CD4-positive, alpha-beta T cell treated with Interleukin-17A for 4 hours (primary cell): Measurements from ENCODE around the gene LILRB4.
"Not testable (repeated sequence)": the region's sequence is repeated elsewhere in the genome, so short reads cannot be mapped to it uniquely, and the experiment has no call there.

ENCODE experiments used
- DNase-seq: peaks from one replicate; pipeline ENCODE4 v3.0.0-alpha.2; 2020; ENCODE audit warnings: mixed read lengths

Gene LILRB4

DNA sequence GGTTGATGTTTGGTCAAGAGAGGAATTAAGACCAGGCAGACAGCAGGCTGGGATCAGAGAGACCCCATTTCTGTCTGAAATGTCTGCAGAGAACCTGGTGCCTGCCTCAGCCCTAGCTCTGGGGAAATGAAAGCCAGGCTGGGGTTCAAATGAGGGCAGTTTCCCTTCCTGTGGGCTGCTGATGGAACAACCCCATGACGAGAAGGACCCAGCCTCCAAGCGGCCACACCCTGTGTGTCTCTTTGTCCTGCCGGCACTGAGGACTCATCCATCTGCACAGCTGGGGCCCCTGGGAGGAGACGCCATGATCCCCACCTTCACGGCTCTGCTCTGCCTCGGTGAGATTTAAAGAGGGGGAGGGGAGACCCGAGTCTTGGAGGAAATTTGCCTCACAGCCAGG is at the start of gene LILRB4:
Gene LILRB4 (plus strand): TSS at position 256 of the 400 bp plus-strand sequence. CDS start 49 bp downstream, at position 305.
- DNase-seq = no peak

DNA sequence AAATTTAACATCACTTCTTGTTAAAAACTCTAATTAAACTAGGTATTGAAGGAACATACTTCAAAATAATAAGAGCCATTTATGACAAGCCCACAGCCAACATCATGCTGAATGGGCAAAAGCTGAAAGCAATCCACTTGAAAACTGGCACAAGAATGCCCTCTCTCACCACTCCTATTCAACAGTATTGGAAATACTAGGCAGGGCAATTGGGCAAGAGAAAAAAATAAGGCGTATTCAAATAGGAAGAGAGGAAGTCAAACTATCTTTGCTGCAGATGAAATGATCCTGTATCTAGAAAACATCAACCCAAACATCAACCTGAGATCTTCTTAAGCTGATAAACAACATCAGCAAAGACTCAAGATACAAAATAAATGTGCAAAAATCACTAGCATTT is 48.1 kb upstream of the LILRB4 start:
- no peak for DNase-seq

DNA sequence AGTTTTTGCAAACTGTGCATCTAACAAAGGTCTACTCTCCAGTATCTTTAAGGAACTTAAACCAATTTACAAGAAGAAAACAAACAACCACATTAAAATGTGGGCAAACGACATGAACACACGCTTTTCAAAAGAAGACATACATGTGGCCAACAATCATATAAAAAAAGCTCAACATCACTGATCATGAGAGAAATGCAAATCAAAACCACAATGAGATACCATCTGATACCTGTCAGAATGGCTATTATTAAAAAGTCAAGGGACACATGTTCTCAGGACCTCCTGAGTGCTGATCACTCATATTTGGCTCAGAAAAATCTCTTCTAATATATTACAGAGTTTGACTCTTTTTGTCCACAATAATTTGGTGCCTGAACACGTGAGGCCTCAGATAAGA is 46.7 kb upstream of the LILRB4 start:
- DNase-seq = no peak

DNA sequence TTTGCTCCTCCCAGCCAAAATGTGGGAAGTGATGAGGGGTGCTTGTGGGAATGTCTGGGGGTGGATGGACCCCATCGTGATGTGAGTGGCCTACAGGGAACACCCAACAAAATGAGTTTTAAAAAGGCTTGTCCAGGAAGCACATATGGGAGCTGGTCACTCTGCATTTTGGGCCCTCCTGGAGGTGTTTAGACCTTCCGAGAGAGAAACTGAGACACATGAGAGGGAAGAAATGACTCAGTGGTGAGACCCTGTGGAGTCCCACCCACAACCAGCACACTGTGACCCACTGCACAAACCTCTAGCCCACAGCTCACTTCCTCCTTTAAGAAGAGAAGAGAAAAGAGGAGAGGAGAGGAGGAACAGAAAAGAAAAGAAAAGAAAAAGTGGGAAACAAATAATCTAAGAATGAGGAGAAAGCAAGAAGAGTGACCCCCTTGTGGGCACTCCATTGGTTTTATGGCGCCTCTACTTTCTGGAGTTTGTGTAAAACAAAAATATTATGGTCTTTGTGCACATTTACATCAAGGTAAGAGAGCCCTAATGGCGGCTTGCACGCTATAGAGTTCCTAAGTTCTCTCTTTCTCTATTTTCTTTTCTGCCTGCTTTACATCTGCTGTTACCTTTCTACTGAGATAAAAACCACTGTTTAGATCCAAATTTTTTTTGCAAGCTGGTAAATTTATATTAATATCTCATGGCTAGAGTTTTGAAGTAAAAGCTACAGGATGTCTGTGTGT is 45.8 kb upstream of the LILRB4 start:
- DNase-seq = no peak

DNA sequence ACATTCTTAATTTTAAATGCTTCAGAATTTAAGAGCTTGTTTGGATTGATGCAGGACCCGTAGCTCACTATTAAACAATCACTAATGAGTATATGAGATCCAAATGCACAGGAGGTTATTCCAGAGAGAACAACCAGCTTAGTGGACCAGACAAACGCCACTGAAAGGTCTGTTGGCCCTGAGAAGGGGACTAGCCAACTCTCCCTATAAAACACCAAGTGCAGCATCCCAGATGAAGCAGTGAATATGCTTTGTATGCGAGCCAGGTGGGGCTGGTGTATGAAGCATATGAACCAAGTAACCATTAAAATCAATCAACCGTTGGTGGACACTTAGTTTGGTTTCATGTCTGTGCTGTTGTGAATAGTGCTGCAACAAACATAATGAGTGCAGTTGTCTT is 42.3 kb upstream of the LILRB4 start:
- DNase-seq = no peak

DNA sequence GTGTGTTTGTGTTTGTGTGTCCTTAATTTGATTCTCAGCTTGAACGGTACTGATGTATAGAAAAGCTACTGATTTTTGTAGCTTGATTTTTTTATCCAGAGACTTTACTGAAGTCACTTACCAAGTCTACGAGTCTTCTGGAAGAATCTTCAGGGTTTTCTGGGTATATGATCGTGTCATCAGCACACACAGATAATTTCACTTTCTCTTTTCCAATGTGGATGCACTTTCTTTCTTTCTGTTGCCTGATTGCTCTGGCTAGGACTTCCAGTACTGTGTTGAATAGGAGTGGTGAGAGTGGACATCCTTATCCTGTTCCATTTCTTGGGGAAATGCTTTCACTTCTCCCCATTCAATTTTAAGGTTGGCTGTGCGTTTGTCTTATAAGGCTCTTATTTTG is 40.4 kb upstream of the LILRB4 start:
- DNase-seq = no peak

DNA sequence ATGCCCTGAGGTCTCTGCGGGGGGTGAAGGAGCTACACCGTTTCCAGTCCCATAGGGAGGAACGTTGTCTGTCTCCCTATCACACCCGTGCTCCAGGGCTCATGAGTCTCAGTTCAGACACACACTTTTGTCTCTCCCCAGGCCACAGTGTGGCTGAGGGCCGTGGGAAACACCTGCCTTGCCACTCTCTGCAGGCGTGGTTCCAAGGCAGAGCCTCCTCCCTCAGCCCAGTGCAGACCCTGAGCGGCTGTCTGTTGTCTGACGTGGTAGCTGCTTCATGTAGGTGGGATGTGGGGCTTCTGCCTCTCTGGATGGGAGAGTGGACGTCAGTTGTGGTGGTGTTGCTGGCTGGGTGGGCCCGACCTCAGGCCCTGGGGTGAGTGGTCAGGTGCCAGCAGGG is 38.6 kb upstream of the LILRB4 start:
- not testable (repeated sequence) for DNase-seq

DNA sequence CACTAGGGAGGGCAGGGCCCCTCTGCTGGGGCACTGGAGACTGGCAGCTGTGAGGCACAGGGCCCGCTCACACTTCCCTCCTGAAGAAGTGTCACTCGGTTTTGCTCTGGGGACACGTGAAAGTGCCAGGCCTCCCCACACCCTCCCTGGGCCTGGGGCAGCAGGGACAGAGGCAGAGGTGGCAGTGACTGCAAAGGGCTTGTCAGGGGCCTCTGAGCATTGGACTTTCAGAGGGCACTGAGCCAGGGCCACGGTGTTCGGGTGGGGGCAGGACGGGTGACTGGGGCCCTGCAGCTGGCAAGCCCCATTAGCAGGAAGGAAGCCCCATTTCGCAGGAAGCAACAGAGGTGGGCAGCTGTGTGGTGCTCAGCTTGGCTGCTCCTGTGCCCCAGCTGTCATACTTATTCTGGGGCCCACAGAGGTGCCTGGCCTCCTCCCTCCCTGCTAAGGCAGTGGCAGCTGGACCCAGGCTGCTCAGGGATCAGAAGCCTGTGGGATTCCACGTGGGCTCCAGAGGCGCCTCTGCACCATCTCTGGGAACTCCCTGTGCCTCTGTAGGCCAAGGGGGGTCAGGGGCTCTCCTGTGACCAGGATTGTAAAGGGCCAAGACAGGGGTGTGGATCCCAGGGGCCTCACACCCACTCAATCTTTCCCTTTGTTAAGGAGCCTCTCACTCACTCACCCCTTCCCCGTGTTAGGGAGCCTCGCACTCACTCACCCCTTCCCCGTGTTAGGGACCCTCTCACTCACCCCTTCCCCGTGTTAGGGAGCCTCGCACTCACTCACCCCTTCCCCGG is 37.7 kb upstream of the LILRB4 start:
- DNase-seq = not testable (repeated sequence)

DNA sequence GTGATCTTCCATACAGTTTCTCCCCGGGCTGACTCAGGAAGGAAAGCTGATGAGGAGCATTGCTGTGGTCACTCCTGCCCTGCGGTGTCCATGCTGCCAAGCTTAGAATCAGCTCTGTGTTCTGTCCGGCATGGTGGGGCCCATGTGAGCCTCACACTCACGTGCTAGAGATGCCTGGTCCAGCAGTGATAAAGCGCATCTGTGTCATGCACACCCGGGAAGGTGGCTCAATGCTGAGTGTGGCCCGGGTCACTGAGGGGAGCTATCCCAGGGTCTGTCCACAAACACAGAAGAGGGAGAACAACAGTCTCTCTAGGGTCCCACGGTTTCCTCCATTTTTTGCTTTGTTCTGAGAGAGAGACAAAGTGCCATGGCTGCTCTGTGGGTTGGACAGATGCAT is 36.0 kb upstream of the LILRB4 start:
- DNase-seq = no peak

DNA sequence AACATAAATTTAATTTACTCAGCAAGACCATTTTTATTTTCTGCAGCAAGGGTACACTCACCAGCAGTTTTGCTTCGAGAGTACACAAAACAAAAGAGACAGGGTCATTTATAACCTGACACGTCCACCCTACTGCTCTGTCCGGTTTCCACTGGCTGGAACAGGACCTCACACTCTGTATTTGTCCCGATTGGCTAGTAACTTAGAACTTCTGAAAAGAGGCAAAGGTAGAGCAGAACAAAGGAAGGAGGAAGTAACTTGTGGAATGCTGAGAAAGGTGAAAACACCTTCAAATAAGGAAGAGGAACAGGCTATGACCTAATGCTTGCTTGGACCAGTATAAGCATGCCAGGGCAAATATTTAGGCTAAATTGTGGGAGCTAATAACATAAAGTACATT is 34.9 kb upstream of the LILRB4 start:
- not testable (repeated sequence) for DNase-seq

DNA sequence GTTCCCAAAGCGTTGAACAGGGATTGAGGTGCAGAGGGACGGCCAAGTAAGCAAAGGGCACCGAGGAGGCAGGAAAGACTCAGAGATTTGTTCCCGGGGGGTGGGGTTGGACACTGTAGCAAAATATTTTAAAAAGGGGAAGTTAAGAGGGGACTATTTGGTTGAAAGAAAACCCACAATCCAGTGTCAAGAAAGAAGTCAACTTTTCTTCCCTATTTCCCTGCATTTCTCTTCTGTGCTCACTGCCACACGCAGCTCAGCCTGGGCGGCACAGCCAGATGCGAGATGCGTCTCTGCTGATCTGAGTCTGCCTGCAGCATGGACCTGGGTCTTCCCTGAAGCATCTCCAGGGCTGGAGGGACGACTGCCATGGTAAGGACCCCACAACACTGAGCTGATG is 32.5 kb upstream of the LILRB4 start, which contains the start of gene LILRB1:
Gene LILRB1 (plus strand): TSS at position 223 of the 400 bp plus-strand sequence. CDS start 590 bp downstream, outside the sequence.
- not testable (repeated sequence) for DNase-seq

DNA sequence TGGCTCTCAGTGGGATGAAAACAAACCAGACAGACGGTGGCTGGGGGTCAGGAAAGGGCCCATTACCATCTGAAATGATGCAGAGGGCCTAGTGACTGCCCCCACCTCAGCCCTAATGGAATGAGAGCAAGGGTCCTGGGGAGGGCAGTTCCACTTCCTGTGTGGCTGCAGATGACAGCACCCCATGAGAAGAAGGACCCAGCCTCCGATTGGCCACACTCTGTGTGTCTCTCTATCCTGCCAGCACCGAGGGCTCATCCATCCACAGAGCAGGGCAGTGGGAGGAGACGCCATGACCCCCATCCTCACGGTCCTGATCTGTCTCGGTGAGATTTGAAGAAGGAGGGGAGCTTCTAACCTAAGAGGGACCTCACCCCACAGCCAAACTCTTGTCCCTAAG is 32.0 kb upstream of the LILRB4 start:
- no peak for DNase-seq

DNA sequence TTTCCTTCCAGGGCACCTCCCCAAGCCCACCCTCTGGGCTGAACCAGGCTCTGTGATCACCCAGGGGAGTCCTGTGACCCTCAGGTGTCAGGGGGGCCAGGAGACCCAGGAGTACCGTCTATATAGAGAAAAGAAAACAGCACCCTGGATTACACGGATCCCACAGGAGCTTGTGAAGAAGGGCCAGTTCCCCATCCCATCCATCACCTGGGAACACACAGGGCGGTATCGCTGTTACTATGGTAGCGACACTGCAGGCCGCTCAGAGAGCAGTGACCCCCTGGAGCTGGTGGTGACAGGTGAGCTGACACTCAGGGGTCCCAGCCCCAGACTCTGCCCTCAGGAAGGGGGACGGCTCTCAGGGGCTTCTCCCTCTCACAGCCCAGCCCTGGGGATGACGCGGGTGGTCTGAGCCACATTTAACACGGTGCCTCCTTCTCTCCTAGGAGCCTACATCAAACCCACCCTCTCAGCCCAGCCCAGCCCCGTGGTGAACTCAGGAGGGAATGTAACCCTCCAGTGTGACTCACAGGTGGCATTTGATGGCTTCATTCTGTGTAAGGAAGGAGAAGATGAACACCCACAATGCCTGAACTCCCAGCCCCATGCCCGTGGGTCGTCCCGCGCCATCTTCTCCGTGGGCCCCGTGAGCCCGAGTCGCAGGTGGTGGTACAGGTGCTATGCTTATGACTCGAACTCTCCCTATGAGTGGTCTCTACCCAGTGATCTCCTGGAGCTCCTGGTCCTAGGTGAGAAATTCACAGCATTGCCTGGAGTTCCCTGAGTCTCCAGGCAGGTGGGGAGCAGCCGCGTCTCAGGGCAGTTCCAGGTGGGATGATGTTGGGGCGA is 31.1 kb upstream of the LILRB4 start:
- not testable (repeated sequence) for DNase-seq

DNA sequence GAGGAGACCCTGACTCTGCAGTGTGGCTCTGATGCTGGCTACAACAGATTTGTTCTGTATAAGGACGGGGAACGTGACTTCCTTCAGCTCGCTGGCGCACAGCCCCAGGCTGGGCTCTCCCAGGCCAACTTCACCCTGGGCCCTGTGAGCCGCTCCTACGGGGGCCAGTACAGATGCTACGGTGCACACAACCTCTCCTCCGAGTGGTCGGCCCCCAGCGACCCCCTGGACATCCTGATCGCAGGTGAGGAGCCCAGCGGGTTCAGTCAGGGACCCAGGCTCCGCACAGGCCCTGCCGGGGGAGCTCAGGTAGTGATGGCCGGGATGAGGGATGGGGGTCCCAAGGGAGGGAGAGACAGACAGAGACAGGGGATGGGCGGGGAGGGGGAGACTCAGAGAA is 30.3 kb upstream of the LILRB4 start:
- not testable (repeated sequence) for DNase-seq

DNA sequence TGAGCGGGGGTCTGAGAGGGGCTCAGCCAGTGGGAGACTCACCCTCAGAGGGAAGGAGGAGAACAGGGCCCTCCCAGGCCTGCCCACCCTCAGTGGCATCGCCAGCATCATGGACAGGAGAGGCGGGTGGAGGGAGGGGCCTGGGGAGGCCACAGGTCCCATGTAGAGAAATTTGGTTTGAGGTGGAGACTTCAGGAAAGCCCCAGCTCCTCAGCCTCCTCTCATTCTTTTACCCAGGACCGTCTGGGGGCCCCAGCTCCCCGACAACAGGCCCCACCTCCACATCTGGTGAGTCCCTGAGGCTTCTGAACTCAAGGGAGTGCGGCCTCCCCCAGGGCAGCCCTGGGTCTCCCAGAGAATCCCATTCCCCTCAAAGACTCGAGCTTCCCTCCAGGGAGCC is 29.4 kb upstream of the LILRB4 start:
- DNase-seq = no peak

DNA sequence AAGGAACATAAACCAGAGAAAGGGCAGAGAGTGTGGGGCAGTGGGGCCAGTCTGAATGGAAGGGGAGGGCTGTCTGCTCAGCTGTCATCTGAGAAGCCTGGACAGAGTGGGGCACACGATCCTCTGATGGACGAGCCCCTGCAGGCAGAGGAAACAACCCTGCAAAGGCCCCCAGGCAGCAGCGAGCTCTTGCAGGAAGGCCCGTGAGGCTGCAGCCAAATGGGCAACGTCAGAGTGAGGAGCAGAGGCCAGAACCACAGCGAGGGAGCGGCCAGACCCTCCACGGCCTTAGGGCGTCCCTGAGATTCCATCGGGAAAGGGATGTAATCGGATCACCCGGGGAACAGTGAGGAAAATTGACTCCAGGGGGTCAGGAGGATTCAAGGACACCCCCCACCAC is 26.7 kb upstream of the LILRB4 start:
- not testable (repeated sequence) for DNase-seq

DNA sequence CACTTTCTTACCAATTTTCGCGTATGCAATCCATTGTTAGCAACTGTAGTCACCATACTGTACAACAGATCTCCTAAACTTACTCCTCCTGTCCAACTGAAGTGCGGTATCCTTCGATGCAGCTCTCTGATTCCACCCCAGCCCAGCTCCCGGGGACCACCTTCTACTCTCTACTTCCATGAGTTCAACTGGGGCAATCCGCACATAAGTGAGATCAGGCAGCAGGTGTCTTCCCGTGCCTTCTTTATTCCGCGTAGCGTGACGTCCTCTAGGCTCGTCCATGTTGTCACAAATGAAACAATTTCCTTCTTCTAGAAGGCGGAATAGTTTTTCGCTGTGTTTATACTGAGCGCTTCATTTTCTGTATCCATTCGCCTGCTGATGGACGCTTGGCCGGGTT is 24.1 kb upstream of the LILRB4 start:
- no peak for DNase-seq

DNA sequence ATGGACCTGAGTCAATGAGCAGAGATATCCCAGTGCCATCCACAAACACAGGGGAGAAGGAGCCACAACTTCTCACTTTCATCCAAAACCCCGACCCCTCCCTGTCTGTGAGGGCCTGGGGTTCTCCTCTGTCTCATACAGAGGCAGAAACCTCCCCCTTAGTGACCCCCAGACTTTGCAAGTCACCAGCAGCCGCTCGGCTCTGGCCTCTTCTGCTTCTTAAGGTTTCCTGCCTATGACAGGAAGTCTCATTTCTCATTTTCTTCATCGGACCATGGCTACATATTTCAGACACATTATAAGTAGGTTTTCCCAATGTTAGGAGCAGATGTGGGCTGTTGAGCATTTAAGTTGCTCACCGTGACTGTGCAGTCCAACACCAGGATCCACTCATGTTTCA is 19.8 kb upstream of the LILRB4 start:
- not testable (repeated sequence) for DNase-seq

DNA sequence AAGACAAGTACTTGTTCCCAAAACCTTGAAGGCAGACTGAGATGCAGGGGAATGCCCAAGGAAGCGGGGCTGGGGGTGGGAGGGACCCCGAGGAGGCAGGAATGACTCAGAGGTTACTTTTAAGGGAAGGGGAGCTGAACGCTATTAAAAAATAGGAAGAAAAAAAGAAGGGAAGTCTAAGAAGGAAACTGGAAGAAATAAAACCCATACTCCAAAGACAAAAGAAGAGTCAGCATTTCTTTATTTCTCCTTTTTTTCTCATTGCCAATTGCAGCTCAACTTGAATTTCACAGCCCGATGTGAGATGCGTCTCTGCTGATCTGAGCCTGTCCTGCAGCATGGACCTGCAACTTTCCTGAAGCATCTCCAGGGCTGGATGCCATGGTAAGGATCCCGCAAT is 19.2 kb upstream of the LILRB4 start:
- DNase-seq = not testable (repeated sequence)

DNA sequence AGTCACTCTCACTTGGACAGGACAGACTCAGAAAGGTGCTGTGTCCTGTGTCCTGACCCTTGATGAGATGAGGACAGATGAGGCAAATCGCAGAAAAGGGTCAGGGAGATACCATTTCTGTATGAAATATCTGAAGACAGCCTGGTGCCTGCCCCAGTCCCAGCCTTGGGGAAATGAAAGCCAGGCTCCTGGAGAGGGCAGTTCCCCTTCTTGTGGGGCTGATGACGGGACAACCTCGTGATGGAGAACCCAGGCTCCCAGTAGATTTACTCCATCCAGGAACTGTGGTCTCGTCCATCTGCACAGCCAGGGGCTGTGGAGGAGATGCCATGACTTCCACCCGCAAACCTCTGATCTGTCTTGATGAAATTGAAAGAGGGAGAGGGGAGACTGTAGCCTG is 18.7 kb upstream of the LILRB4 start:
- no peak for DNase-seq

DNA sequence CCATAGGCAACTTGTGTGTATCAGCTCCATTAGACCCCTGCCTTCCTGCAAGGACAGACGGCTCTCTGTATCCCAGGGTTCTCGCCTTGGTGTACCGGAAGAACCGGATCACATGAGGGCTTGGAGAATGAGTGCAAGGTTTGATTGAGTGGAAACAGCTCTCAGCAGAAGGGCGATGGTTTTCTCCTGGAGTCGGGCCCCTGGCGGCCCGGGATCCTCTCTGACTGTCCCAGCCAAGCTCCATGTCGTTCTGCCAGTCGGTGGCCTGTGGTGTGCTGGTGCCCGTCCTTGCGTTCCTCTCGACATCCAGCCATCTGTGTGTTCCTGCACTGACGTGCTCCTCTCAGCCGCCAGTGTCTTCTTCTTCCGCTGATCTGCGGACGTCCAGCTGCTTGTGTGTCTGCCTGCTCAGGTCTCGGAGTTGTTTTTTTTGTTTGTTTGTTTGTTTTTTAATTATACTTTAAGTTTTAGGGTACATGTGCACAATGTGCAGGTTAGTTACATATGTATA is 16.4 kb upstream of the LILRB4 start:
- no peak for DNase-seq

DNA sequence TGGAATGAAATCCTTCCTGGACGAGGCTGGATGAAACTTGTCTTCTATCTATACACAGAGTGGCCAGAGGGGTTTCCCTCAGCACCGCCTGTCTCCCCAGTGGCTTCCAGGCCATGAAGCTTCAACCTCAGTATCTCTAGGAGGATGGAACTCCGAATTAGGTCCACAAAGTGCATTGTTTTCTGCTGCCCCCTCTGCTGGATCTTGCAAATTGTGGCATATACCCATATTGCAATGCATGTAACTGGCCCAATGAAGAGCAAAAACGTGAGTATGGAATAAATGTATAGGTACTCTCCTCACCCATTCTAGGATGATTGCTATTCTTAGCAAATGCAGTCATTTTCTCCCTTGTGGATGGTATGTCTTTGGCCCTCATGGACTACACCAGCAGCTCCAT is 14.7 kb upstream of the LILRB4 start:
- no peak for DNase-seq

DNA sequence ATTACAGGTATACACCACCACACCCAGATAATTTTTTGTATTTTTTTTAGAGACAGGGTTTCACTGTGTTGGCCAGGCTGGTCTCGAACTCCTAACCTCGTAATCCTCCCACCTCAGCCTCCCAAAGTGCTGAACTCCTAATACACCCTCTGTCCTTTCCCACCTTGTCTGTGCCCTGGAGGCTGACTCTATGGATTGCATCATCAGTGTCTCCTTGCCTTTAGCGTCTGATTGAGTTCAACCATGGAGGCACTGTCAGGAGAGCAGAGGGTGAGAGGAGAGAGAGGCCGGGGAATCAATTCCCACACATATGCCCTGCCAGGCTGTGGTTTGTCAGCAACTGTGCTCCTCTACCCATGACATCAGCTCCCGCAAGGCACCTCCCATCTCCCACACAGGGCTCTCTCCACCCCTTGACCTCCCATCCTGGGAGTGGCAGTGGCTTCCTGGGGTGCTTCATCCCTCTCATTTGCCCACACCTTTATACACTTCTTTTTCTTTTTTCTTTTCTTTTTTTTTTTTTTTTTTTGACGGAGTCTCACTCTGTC is 12.6 kb upstream of the LILRB4 start:
- no peak for DNase-seq
